Measurements from ENCODE around the gene RILP.
A peak's percentile ranks its signal among the peaks of the same experiment; 100 is the strongest.
"Not testable (repeated sequence)": the region's sequence is repeated elsewhere in the genome, so short reads cannot be mapped to it uniquely, and the experiment has no call there.

The RILP gene

GRCh38 chr17:1686086-1686485 lies 36.4 kb upstream of the RILP start:
- ChIA-PET POLR2A (no interaction called here), CTCF (interaction anchor here (0.5 kb wide), 1 partner anchor 43 kb away, joined by 3 read pairs; no protein-coding TSS in a partner anchor)
- no peak for TF ChIP-seq FOXM1 (IDR thresholded peaks at IDR 0.05; ENCODE audit: borderline replicate concordance)
- TF ChIP-seq ZNF384 (IDR thresholded peaks at IDR 0.05), result no peak
- no peak for DNase-seq (ENCODE audit: extremely low spot score)

- peak; percentile 99 for DNase-seq (ENCODE audit: extremely low spot score)
- CTCF ChIA-PET, result interaction anchor here (1.0 to 1.2 kb wide), 2 partner anchors 32 to 37 kb away, joined by 3 to 8 read pairs; no protein-coding TSS in a partner anchor
- POLR2A ChIA-PET, result interaction anchor here (0.7 to 2.0 kb wide), 11 partner anchors 9 to 35 kb away, joined by 3 to 13 read pairs (median 4); partner anchors contain the start of gene RILP
- TF ChIP-seq L3MBTL2 (conservative IDR thresholded peaks at IDR 0.05) (peak; percentile 67), FOXM1 (IDR thresholded peaks at IDR 0.05; ENCODE audit: borderline replicate concordance) (no peak), LEF1 (IDR thresholded peaks at IDR 0.05; ENCODE audit: borderline replicate concordance) (no peak), PKNOX1 (IDR thresholded peaks at IDR 0.05) (peak; percentile 98), FOXK2 (IDR thresholded peaks at IDR 0.05) (no peak), BHLHE40 (IDR thresholded peaks at IDR 0.05; ENCODE audit: borderline replicate concordance) (no peak), FOXA1 (IDR thresholded peaks at IDR 0.05) (no peak), HDGF (IDR thresholded peaks at IDR 0.05; ENCODE audit: borderline replicate concordance) (no peak), SP1 (IDR thresholded peaks at IDR 0.05) (no peak), SUZ12 (IDR thresholded peaks at IDR 0.05) (no peak), CTBP1 (IDR thresholded peaks at IDR 0.05; ENCODE audit: borderline replicate concordance) (no peak), ARNT (IDR thresholded peaks at IDR 0.05) (no peak), TARDBP (IDR thresholded peaks at IDR 0.05) (no peak), ELF4 (IDR thresholded peaks at IDR 0.05) (no peak; the same call in 1 of the 2 replicates), NFRKB (IDR thresholded peaks at IDR 0.05) (no peak), ZNF384 (IDR thresholded peaks at IDR 0.05) (no peak)
These were observed 34.9 kb upstream of the RILP start, which contains the start of gene PRPF8 for GRCh38 chr17:1684378-1685189. PRPF8 (minus strand) TSS chr17:1684867; CDS start chr17:1684571, 296 bp downstream.

- no peak for TF ChIP-seq SP1 (IDR thresholded peaks at IDR 0.05)
- TF ChIP-seq FOXM1 (IDR thresholded peaks at IDR 0.05; ENCODE audit: borderline replicate concordance), result no peak
- no peak for TF ChIP-seq L3MBTL2 (conservative IDR thresholded peaks at IDR 0.05)
- TF ChIP-seq TARDBP (IDR thresholded peaks at IDR 0.05), result no peak
- TF ChIP-seq PKNOX1 (IDR thresholded peaks at IDR 0.05), result no peak
- TF ChIP-seq ARNT (IDR thresholded peaks at IDR 0.05), result no peak
- TF ChIP-seq HDGF (IDR thresholded peaks at IDR 0.05; ENCODE audit: borderline replicate concordance), result no peak
- no peak for TF ChIP-seq BHLHE40 (IDR thresholded peaks at IDR 0.05; ENCODE audit: borderline replicate concordance)
- TF ChIP-seq CTBP1 (IDR thresholded peaks at IDR 0.05; ENCODE audit: borderline replicate concordance), result no peak
- TF ChIP-seq SUZ12 (IDR thresholded peaks at IDR 0.05), result no peak
- no peak for TF ChIP-seq ELF4 (IDR thresholded peaks at IDR 0.05)
- TF ChIP-seq FOXA1 (IDR thresholded peaks at IDR 0.05), result no peak
- TF ChIP-seq LEF1 (IDR thresholded peaks at IDR 0.05; ENCODE audit: borderline replicate concordance), result no peak
- TF ChIP-seq FOXK2 (IDR thresholded peaks at IDR 0.05), result no peak
- TF ChIP-seq ZNF384 (IDR thresholded peaks at IDR 0.05), result no peak
- TF ChIP-seq NFRKB (IDR thresholded peaks at IDR 0.05), result no peak
- no peak for DNase-seq (ENCODE audit: extremely low spot score)
- ChIA-PET POLR2A (interaction anchor here (0.9 to 2.0 kb wide), 6 partner anchors 11 to 33 kb away, joined by 3 to 13 read pairs (median 4); no protein-coding TSS in a partner anchor), CTCF (interaction anchor here (1.2 kb wide), 1 partner anchor 38 kb away, joined by 8 read pairs; no protein-coding TSS in a partner anchor)
These were observed 33.8 kb upstream of the RILP start for GRCh38 chr17:1683459-1683858.

- ChIA-PET CTCF (no interaction called here), POLR2A (no interaction called here)
- DNase-seq (ENCODE audit: extremely low spot score), result no peak
- TF ChIP-seq ELF4 (IDR thresholded peaks at IDR 0.05) (no peak), SP1 (IDR thresholded peaks at IDR 0.05) (no peak), PKNOX1 (IDR thresholded peaks at IDR 0.05) (no peak), LEF1 (IDR thresholded peaks at IDR 0.05; ENCODE audit: borderline replicate concordance) (no peak), HDGF (IDR thresholded peaks at IDR 0.05; ENCODE audit: borderline replicate concordance) (no peak), L3MBTL2 (conservative IDR thresholded peaks at IDR 0.05) (no peak), CTBP1 (IDR thresholded peaks at IDR 0.05; ENCODE audit: borderline replicate concordance) (no peak), FOXM1 (IDR thresholded peaks at IDR 0.05; ENCODE audit: borderline replicate concordance) (no peak)
These were observed 26.7 kb upstream of the RILP start for GRCh38 chr17:1676401-1676800.

DNA sequence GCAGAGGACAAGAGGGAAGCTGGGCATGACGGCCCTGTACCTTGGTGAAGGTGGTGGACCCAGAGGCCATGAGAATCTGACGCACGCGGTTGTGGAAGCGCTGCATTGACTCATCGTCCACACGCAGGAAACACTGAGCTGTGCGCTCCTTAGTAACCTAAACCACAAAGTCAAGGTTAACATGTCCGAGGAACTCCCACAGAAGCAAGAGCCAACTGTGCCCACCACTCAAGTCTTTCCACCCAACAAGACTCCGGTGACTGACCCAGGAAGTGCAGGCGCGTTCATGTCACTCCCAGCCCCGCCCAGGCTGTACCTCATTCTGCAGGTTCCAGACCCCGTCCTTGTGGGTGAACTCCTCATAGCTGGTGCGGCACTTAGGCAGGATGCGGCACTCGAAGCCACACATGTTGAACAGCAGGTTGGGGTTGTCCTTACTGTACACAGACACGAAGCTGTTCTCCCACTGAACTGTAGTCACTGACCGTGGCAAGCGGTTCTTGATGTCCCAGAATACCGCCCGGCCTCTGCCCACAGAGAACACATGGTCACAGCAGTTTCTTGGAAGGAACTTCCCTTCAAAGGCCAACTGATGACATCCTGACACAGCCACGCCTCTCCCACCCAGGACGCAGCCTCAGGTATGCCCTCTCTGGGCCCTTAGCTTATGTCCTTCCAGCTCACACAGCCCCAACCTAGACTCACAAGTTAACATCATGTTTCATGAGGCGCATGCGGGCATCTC lies 23.5 kb upstream of the RILP start:
- no peak for TF ChIP-seq LEF1 (IDR thresholded peaks at IDR 0.05; ENCODE audit: borderline replicate concordance)
- ChIA-PET POLR2A (no interaction called here), CTCF (no interaction called here)
- no peak for DNase-seq (ENCODE audit: extremely low spot score)

DNA sequence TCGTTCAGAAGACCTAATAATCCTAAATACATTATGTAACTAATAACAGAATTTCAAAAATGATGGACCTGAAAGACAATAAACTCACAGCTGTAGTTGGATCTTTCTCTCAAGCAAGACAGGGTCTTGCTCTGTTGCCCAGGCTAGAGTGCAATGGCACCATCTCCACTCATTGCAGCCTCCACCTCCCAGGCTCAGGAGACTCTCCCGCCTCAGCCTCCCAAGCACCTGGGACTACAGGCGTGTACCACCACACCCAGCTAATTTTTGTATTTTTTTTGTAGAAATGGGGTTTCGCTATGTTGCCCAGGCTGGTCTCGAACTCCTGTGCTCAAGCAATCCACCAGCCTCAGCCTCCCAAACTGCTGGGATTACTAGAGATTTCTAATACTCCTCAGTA lies 14.3 kb upstream of the RILP start:
- POLR2A ChIA-PET; DNase-seq (ENCODE audit: extremely low spot score): not testable (repeated sequence)
- CTCF ChIA-PET, result interaction anchor here (1.8 kb wide), 1 partner anchor 12 kb away, joined by 7 read pairs; no protein-coding TSS in a partner anchor

Measured in HEK293T (cell line).